SH-SY5Y (cell line): ENCODE results near the gene RBBP8NL.

Source experiments
- GATA2 ChIP-seq: IDR thresholded peaks from 2 replicates; pipeline ENCODE4 v1.6.1; 2011; ENCODE audit warnings: mild to moderate bottlenecking, low read depth, low read length
- GATA3 ChIP-seq: IDR thresholded peaks from 2 replicates; pipeline ENCODE4 v1.6.1; 2011; ENCODE audit warnings: low read depth, mild to moderate bottlenecking, low read length, moderate library complexity

The RBBP8NL gene

DNA sequence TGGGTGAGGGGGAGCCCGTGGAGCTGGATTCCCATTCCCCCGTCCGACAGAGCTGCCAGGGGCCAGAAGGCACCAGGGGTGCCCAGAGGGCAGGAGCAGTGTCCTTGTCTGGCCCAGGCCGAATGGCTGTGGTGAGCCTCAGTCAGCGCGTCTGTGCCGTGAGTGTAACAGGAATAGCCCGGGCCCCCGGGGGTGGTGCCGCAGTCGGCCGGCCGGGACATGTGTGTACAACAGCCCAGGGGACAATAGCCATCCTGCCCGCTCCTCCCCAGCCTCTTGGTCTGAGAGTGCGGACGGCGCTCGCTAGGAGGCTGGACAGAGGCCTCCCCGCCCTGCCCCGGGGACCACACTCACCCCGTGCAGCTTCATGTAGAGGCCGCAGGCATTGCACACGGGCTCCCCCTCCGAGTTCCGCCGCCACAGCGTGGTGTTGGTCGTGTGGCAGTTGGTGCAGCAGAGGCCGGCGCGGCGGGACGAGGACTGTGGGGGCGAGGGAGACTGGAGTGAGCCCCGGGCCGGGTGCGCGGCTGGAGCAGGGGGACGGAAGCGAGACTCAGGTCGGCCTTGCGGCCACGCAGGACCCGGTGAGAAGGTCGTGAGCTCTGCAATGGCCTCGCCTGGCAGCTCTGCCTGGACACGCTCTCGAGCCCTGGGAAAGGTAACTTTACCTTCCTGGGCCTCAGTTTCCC lies 38.9 kb upstream of the RBBP8NL start:
- TF ChIP-seq GATA3 (no peak), GATA2 (no peak)

- TF ChIP-seq GATA2 (no peak), GATA3 (no peak)
These were observed 37.7 kb upstream of the RBBP8NL start for GRCh38 chr20:62464990-62465389.

GRCh38 chr20:62464425-62464770 lies 37.1 kb upstream of the RBBP8NL start:
- no peak for TF ChIP-seq GATA3
- no peak for TF ChIP-seq GATA2

DNA sequence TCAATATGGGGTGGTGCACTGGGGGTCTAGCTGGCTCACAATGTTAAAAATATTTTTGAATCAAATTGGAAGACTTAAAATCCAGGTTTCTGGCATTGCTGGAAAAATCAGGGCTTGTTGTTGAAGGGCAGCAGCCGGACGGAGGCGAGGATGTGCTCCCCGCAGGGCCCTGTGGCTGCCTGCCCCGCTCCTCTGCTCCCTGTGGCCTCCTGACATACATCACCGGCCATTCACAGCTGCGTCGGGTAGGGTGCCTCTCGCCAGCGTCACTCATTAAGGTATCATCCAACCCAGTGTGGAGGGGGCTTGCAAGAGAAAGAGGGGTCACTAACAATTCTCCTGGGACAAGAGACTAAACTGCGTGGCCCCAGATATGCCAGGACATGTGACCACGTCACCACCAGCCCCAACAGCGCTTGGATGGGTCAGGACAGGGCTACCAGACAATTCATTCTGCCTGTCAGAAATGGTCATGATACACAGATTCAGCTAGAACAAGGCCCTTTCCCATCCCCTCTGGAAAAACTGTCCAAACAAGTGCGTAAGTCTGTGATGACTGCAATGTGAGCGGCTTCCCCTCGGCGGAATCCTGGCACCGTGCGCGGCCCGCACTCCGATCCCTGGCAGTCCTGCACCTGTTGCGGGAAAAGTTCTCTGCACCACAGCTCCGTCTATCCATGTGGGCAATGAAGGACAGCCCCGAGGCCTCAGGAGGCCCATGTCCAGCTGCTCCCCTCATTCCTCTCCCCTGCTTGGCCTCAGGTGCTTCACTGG lies 36.5 kb upstream of the RBBP8NL start:
- TF ChIP-seq GATA3 = no peak
- TF ChIP-seq GATA2 = no peak

DNA sequence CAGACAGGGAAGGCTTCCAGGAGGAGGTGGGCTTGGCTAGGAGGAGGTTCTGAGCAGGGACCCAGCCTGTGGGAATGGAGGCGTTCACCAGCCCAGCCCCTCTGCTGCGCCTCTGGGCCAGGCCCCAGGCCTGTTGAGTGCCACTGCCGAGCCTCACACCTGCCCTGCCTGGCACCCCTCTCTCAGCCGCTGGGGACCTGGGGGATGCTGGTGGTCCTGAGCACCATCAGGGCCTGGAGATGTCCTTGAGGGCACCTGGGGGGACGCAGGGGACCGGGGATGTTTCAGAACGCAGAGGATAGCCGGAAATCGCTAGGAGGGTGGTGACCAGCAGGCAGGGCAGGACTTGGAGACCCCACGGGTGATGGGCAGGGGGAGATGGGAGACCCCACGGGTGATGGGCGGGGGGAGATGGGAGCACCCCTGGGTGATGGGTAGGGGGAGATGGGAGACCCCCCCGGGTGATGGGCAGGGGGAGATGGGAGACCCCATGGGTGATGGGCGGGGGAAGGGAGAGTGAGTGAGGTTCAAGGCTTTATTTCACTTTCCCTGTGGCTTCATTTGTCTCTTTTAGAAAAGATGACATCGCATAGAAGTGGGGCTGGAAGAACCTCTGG lies 35.7 kb upstream of the RBBP8NL start:
- no peak for TF ChIP-seq GATA2
- TF ChIP-seq GATA3 = no peak

DNA sequence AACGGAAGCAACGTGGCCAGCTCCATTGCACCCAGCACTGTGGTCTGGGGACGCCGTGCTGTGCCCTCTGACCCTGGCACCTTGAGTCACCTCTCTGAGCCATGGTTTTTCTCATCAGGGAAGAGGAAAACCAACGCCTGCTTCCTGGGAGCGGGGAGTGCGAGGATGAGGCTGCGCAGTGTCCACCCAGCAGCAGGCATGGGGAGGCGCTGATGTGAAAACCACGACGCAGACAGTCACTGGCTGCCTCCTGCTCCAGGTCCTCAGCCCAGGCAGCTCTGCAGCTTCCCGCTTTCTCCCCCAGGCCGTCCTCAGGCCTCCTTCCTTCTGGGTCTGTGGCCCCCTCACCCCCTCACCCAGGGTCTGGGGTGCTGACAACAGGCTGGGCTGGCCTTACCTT lies 34.5 kb upstream of the RBBP8NL start:
- TF ChIP-seq GATA2 = no peak
- TF ChIP-seq GATA3 = no peak

- TF ChIP-seq GATA3 (no peak), GATA2 (no peak)
These were observed 33.8 kb upstream of the RBBP8NL start for GRCh38 chr20:62461157-62461556.

GRCh38 chr20:62460678-62461077 lies 33.3 kb upstream of the RBBP8NL start:
- TF ChIP-seq GATA3 (no peak), GATA2 (no peak)

- no peak for TF ChIP-seq GATA2
- no peak for TF ChIP-seq GATA3
These were observed 32.1 kb upstream of the RBBP8NL start for GRCh38 chr20:62459488-62459887.

- no peak for TF ChIP-seq GATA3
- TF ChIP-seq GATA2 = no peak
These were observed 31.2 kb upstream of the RBBP8NL start for GRCh38 chr20:62458275-62459251.

DNA sequence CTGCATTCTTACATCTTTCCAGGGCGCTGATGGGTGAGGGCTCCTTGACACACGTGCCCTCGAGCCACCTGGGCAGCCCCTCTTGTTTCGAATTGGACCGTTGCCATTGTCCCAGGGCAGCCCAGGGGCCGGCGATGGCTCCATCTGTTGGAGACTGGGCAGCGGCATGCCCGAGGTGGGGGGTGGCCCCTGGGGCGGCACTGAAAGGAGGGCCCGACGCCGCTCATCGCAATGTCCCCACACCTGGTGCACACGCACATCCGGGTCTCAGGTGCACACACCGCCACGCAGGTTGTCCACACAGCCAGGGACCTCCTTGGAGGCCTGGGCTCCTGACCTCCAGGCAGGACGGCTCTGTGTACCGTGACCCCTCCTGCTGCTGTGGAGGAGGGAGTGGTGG lies 30.5 kb upstream of the RBBP8NL start:
- TF ChIP-seq GATA3 (no peak), GATA2 (no peak)

DNA sequence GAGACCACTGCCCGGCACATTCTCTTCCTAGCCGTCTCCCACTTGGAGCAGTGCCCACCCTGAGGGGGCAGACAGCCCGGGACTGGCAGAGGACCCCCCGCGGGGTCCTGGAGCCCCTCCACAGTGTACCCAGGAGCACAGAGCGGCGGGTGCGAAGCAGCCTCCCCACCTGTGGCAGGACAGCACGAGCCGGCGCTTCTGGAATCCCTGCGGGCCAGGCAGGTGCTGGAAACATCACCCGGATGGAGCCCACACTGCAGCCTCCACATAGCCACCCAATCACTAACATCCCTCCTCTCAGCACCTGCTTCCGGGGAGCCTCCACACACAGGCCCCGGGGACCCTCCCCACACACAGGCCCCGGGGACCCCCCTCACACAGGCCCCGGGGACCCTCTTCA lies 29.8 kb upstream of the RBBP8NL start:
- TF ChIP-seq GATA2 (no peak), GATA3 (no peak)

GRCh38 chr20:62455929-62456328 lies 28.6 kb upstream of the RBBP8NL start:
- no peak for TF ChIP-seq GATA2
- no peak for TF ChIP-seq GATA3

GRCh38 chr20:62454904-62455636 lies 27.7 kb upstream of the RBBP8NL start:
- no peak for TF ChIP-seq GATA2
- no peak for TF ChIP-seq GATA3
